ENCODE data around the gene MC2R.

The MC2R gene

GRCh38 chr18:13932285-13933025 is 17.1 kb upstream of the MC2R start:
- Histone ChIP-seq H3F3A (ENCODE audit: insufficient read depth) (no peaks in the 10 kb centered on the region), H2AFZ (ENCODE audit: low read depth, low read length, severe bottlenecking) (no peak overlapping the region), H3K9ac (ENCODE audit: low read length) (no peak overlapping the region), H4K20me1 (ENCODE audit: low read depth, low read length) (no peaks in the 10 kb centered on the region), H3K9me2 (replicated peaks; ENCODE audit: insufficient read depth, low read length) (no peaks in the 10 kb centered on the region), H3K36me3 (ENCODE audit: low read length) (no peaks in the 10 kb centered on the region), H3K79me2 (ENCODE audit: insufficient read depth, low read length) (no peaks in the 10 kb centered on the region), H3K9me3 (ENCODE audit: insufficient read depth, low read length) (no peaks in the 10 kb centered on the region), H3K4me2 (ENCODE audit: low read depth, low read length, poor library complexity, severe bottlenecking) (no peak overlapping the region), H3K27me3 (ENCODE audit: low read length) (no peaks in the 10 kb centered on the region), H3K4me3 (ENCODE audit: insufficient read depth, low read length, poor library complexity, severe bottlenecking) (no peak overlapping the region), H3K27ac (ENCODE audit: low read depth, low read length) (no peak overlapping the region)
- TF ChIP-seq CTCF (IDR thresholded peaks at IDR 0.05; ENCODE audit: insufficient read depth, low read length, poor library complexity, severe bottlenecking) (no peak), EZH2phosphoT487 (conservative IDR thresholded peaks at IDR 0.05; ENCODE audit: low read length) (no peak)

- Histone ChIP-seq H3K79me2 (ENCODE audit: insufficient read depth, low read length) (no peaks in the 10 kb centered on the region), H3K27ac (ENCODE audit: low read depth, low read length) (no peak overlapping the region), H3K27me3 (ENCODE audit: low read length) (no peaks in the 10 kb centered on the region), H3K9me3 (ENCODE audit: insufficient read depth, low read length) (no peaks in the 10 kb centered on the region), H3K4me2 (ENCODE audit: low read depth, low read length, poor library complexity, severe bottlenecking) (no peak overlapping the region), H3K36me3 (ENCODE audit: low read length) (no peaks in the 10 kb centered on the region), H3F3A (ENCODE audit: insufficient read depth) (no peaks in the 10 kb centered on the region), H2AFZ (ENCODE audit: low read depth, low read length, severe bottlenecking) (no peak overlapping the region), H4K20me1 (ENCODE audit: low read depth, low read length) (no peaks in the 10 kb centered on the region), H3K4me3 (ENCODE audit: insufficient read depth, low read length, poor library complexity, severe bottlenecking) (no peak overlapping the region), H3K9me2 (replicated peaks; ENCODE audit: insufficient read depth, low read length) (no peaks in the 10 kb centered on the region), H3K9ac (ENCODE audit: low read length) (no peak overlapping the region)
- no peak for TF ChIP-seq CTCF (IDR thresholded peaks at IDR 0.05; ENCODE audit: insufficient read depth, low read length, poor library complexity, severe bottlenecking)
- no peak for TF ChIP-seq EZH2phosphoT487 (conservative IDR thresholded peaks at IDR 0.05; ENCODE audit: low read length)
Observed at GRCh38 chr18:13930964-13931363, 15.6 kb upstream of the MC2R start.

- H3K27ac ChIP-seq (ENCODE audit: low read depth, low read length), result no peak overlapping the region
- no peaks in the 10 kb centered on the region for H3F3A ChIP-seq (ENCODE audit: insufficient read depth)
- no peaks in the 10 kb centered on the region for H3K9me3 ChIP-seq (ENCODE audit: insufficient read depth, low read length)
- H4K20me1 ChIP-seq (ENCODE audit: low read depth, low read length), result no peaks in the 10 kb centered on the region
- no peak overlapping the region for H3K9ac ChIP-seq (ENCODE audit: low read length)
- TF ChIP-seq CTCF (IDR thresholded peaks at IDR 0.05; ENCODE audit: insufficient read depth, low read length, poor library complexity, severe bottlenecking), result no peak
- no peak for TF ChIP-seq EZH2phosphoT487 (conservative IDR thresholded peaks at IDR 0.05; ENCODE audit: low read length)
- H3K36me3 ChIP-seq (ENCODE audit: low read length), result no peaks in the 10 kb centered on the region
- H3K27me3 ChIP-seq (ENCODE audit: low read length), result no peaks in the 10 kb centered on the region
- H3K4me2 ChIP-seq (ENCODE audit: low read depth, low read length, poor library complexity, severe bottlenecking), result no peak overlapping the region
- H3K4me3 ChIP-seq (ENCODE audit: insufficient read depth, low read length, poor library complexity, severe bottlenecking), result no peak overlapping the region
- no peaks in the 10 kb centered on the region for H3K79me2 ChIP-seq (ENCODE audit: insufficient read depth, low read length)
- no peaks in the 10 kb centered on the region for H3K9me2 ChIP-seq (replicated peaks; ENCODE audit: insufficient read depth, low read length)
- no peak overlapping the region for H2AFZ ChIP-seq (ENCODE audit: low read depth, low read length, severe bottlenecking)
Observed at GRCh38 chr18:13923221-13923620, 7.9 kb upstream of the MC2R start.

All from SU-DHL-6 (cell line).